Measurements from ENCODE around the gene IGF2R. TPM values are rescaled to one million over a fixed set of nuclear protein-coding genes. Genes with fewer than 3 reads are reported as not detected.

IGF2R gene
- total and polyA plus RNA-seq, 8 donors = 2.0 to 70.5 (median 31.5) TPM

GRCh38 chr6:159953091-159953601, 15.7 kb upstream of the IGF2R start:
- 35 to 45% (median 40%) methylated on average over 9 of the region's 9 CpGs for WGBS, 5 donors
- Histone ChIP-seq H3K4me1 (peaks cover 0 to 5% (median 0%) of the 10 kb centered on the region in 4 donors), H3K4me3 (no peak overlapping the region), H3K36me3 (no peaks in the 10 kb centered on the region), H3K27ac (peak overlapping the region in 2 of 5 donors; percentile 21 to 60), H3K27me3 (no peaks in the 10 kb centered on the region), H3K9me3 (no peaks in the 10 kb centered on the region)
- intact Hi-C loops (cut with DNase I; ENCODE audit: low total_unique reads) = no loop called here
- TF ChIP-seq CTCF (IDR thresholded peaks at IDR 0.05) (no peak), POLR2AphosphoS5 (IDR thresholded peaks at IDR 0.05) (peak in 1 of 3 donors; percentile 38), POLR2A (IDR thresholded peaks at IDR 0.05) (no peak)
- DNase-seq = peak; percentile 36 to 40

- H3K4me3 ChIP-seq = no peak overlapping the region
- intact Hi-C loops (cut with DNase I; ENCODE audit: low total_unique reads) = no loop called here
- peaks cover 0 to 9% (median 0%) of the 10 kb centered on the region in 4 donors for H3K4me1 ChIP-seq
- DNase-seq = no peak
- H3K9me3 ChIP-seq = no peaks in the 10 kb centered on the region
- no peaks in the 10 kb centered on the region for H3K27me3 ChIP-seq
- H3K27ac ChIP-seq = no peak overlapping the region
- no peaks in the 10 kb centered on the region for H3K36me3 ChIP-seq
- no peak for TF ChIP-seq POLR2AphosphoS5 (IDR thresholded peaks at IDR 0.05)
- no peak for TF ChIP-seq EP300 (IDR thresholded peaks at IDR 0.05)
- no peak for TF ChIP-seq POLR2A (IDR thresholded peaks at IDR 0.05)
- no peak for TF ChIP-seq CTCF (IDR thresholded peaks at IDR 0.05)
Measured at GRCh38 chr6:159955945-159956361, 12.9 kb upstream of the IGF2R start.

- intact Hi-C loops (cut with DNase I; ENCODE audit: low total_unique reads) = no loop called here
- no peaks in the 10 kb centered on the region for H3K9me3 ChIP-seq
Measured at GRCh38 chr6:159957071-159957673, 11.7 kb upstream of the IGF2R start.

More at GRCh38 chr6:159957071-159957673, 11.7 kb upstream of the IGF2R start:
- 73 to 92% (median 86%) methylated on average over 6 of the region's 6 CpGs for WGBS, 5 donors
- Histone ChIP-seq H3K27me3 (no peaks in the 10 kb centered on the region), H3K4me3 (no peak overlapping the region), H3K4me1 (peaks cover 0 to 9% (median 0%) of the 10 kb centered on the region in 4 donors), H3K36me3 (no peaks in the 10 kb centered on the region), H3K27ac (no peak overlapping the region)
- TF ChIP-seq POLR2AphosphoS5 (IDR thresholded peaks at IDR 0.05) (no peak), CTCF (IDR thresholded peaks at IDR 0.05) (no peak), EP300 (IDR thresholded peaks at IDR 0.05) (no peak), POLR2A (IDR thresholded peaks at IDR 0.05) (no peak)
- no peak for DNase-seq

Data from stomach (tissue), 9 donors.